GM18909 (cell line): ENCODE results near the gene ANG.
A peak's percentile ranks its signal among the peaks of the same experiment; 100 is the strongest.
"Not testable (repeated sequence)": the region's sequence is repeated elsewhere in the genome, so short reads cannot be mapped to it uniquely, and the experiment has no call there.

Experiments
- ATAC-seq: cut with Tn5 transposase; IDR thresholded peaks from one replicate; pipeline ENCODE4 v1.9.1; 2021; ENCODE audit warnings: mild to moderate bottlenecking; ENCODE audit not compliant: unreplicated experiment, poor library complexity

The ANG gene

DNA sequence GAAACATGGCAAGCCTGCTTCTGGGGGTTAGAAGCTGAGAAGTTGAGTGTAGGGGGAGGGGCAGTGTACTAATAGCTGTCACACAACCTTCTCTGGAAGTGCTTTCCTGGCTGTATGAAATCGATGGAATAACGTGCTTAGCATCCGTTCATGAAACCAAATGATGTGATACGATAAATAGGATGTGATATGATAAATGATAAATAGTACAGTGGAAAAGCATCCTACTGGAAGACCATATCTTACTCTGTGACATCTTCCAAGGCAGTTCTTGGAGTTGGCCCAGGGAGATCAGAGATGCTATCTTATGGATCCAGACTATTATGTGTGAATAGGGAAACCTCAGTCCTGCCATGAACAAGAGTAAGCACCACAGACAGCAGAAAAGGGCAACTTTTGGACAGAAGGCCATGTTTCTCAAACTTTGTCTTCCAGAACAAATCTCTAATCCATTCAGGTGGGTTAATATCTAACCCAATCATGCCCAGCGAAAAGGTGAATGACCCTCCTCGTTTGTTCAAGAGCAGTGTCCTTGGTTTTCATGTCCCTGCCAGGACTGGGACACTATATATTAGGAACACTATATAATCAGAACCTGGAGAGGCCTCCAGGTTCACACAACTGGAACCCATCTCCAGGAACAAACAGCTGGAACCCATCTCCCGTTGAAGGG, at the start of gene ANG:
Gene ANG, plus strand, starts transcription at position 598 of the 673 bp plus-strand sequence. CDS start 4,801 bp downstream, outside the sequence.
- no peak for ATAC-seq

DNA sequence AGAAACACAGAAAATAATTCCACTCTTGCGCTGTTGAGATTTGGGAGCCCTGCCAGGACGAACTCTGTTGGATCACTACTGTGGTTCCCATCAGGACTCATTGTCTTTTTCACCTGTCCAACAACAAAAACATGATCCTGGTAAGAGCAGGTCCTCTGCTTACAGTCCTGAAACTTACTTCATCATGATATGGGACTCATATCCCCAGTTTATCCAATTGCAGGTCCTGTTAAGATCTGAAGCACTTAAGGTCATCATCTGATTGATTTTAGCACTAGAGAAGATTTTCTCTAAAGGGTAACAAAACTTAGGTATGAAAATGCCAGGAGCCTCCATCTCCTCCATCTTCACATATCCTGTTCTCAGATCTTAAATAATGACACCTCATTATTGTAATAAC, 47.0 kb upstream of the ANG start, which contains the start of gene OR6S1:
Gene OR6S1, minus strand, starts transcription at position 101 of the 400 bp plus-strand sequence. Its CDS starts 0 bp downstream, at position 101.
- no peak for ATAC-seq

DNA sequence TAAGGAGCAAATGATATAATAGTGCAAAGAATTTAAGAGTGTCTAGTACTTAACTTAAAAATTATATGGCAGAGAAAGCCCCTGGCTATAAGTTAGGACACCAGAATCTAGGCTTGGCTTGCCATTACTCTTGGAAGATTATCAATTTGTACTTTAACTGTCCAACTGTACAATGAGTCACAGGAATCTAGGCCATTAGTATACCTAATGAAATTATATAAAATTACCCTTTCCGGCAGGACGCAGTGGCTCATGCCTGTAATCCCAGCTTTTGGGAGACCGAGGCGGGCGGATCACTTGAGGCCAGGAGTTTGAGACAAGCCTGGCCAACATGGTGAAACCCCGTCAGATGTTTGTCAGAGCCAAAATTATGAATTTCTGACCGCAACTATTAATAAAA, 46.4 kb upstream of the ANG start:
- no peak for ATAC-seq

DNA sequence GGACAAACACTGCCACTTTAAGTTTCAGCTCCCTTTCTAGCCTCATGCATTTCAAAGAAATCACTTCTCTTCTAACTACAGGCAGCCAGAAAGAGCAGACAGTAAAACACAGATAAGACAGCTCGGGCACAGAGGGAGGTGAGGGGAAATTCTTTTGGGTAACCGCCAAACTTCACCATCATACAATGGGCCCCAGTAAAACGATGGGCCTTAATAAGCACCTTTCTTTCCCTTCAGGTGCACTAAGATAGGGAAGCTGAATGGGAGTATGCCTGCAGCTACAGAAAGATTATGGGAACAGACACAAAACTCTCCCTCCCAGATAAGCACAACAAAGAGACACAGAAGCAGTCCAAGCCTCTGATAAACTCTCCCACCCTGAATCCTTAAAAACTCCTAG, 45.8 kb upstream of the ANG start:
- ATAC-seq, result not testable (repeated sequence)

DNA sequence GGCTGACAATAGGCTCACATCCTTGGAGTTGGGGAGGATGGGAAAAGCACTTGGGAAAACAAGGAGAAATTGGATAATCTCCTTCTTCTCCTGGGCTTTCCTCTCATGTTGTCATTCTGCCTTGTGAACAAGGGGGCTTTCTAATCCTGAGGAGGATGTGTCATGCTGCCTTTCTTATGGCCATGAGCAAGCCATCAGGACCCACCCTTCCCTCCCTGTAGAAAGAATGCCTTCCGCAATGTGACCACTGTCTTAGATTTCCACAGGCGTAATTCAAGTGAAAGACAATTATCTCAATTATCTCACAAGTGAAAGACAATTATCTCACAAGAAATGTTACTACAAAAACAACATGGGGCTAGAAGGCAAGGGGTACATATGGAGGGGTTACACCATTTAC, 44.0 kb upstream of the ANG start:
- no peak for ATAC-seq

DNA sequence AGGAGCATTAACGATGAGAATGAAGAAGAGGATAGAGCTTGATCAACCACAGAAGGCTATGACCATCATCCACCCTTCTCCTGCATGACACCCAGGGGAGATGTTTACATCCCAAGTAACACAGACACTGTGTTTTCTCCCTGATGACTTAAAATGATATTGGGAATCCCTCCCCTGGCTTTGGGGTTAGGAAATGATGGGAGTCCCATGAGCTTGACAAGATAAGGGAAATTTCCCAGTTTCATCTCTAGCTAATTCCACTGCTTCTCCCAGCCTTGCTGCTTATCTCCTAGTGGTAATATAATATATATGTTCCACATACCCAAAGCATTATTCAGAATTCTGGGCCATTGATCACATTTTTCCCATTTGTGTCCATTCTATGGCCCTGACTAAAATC, 43.1 kb upstream of the ANG start:
- ATAC-seq, result no peak

DNA sequence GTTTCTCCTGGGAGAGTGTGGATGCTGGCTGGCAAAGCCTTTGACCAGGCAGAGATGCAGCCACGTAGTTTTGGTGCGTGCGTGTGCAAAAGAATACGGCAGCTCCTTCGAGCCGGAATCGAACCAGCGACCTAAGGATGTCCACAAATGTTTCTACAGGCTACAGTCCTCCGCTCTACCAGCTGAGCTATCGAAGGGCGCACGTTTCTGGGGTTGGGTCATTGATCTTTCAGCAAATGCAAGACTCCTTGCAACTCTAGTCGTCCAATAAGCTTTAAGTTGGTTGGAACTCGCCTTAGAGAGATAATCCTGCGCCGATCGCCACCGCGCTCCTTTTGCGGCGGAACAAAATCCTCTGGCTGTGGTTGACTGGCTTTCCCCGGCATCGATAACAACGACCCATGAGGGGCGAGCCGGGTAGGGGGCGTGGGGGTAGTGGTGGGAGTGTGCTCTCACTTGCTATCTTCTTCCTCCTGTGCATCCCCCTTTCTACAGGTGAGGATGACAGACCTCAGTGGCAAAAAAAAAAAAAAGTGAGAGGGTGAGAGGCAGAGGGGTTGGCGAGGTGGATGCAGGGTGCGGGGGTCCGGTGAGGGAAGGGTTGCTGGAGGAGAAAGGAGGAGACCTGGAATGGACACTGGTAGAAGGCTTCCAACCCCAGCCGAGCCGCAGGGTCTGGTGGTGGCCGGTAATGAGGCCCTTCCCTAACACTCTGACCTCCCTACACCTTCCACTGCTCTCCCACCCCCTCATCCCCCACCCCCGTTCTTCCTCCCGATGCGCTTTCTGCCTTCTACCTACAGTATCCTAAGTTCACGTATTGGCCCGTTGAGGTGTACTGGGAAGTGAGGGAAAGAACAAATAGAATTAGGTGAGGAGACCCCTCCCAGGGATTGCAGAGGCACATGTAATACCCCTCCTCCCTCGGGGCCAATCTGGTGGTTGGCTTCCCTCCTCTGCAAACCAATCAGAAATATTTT, 35.3 kb upstream of the ANG start:
- peak; percentile 44 for ATAC-seq

DNA sequence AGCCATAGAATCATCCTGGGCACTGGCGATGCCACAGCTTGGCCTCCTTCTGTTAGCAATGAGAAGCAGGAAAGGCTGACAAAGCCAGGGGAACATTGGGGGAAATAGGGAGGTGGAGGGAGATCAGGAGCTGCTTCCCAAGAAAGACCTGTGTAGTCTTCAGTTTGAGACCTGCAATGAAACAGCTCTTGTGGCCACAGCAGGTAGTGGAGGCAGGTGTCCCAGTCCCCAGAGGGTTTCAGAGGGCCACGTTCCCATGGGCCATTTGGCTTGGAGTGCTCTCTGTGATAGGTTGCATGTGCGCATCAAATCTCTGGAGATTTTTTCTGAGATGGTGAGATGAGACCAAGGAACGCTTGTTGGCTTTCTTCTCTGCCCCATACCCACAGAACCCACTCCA, 32.7 kb upstream of the ANG start:
- ATAC-seq, result no peak

DNA sequence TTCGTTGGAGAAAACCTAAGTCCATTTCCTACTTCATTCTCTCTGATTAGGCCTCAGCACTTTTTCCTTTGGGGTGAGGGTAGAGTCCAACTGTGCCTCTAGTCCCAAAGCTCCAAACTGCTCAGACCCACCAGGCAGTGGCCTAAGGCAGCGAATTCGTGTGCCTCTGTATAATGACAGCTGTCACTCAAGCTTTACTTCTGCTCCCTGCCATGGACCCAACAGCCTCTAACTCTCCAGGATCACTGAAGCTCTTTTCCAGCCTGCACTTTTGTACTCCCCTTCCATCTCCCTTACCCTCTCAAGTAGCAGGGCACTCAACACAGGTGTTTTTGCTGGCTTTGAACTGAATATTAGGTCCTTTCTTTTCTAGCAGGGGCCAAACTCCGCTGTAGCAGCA, 32.3 kb upstream of the ANG start:
- ATAC-seq, result no peak

DNA sequence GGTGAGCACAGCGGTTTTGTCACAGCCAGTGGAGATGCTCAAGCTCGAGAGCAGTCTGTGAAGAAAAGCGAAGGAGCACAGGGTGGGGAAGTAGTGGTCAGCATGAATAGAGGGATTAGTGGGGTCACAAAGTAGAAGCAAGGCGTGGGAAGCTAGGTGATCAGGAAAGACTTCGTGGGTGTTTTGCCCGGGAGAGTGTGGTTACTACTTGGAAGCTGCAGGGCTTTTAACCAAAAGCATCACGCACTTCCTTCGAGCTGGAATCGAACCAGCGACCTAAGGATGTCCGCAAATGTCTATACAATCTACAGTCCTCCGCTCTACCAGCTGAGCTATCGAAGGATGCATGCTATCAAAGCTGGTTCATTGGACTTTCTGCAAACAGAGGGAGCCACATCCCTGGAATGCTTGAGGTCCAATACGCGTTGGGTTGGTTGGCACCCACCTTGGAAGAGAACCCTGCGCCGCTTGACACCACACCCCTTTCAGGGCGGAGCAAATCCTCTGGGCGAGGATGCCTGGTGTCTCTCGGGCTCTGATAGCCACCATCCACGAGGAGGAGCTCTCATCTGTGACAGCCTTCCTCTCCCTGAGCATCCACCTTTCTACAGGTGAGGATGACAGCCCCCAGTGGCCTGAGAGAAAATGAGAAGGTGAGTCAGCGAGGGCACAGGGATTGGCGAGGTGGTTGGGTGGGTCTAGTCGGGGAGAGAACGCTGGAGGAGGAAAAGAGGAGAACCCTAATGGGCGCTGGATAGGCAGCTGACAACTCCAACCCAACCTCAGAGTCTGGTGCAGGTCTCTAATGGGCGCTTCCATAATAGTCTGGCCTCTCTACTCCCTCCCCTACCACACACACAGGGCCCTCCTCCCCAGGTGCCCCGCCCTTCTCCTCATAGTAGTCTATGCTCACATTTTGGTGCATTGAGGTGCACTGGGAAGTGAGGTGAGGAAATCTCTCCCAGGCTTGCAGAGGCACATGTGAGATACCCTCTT, 31.1 kb upstream of the ANG start:
- ATAC-seq, result no peak

DNA sequence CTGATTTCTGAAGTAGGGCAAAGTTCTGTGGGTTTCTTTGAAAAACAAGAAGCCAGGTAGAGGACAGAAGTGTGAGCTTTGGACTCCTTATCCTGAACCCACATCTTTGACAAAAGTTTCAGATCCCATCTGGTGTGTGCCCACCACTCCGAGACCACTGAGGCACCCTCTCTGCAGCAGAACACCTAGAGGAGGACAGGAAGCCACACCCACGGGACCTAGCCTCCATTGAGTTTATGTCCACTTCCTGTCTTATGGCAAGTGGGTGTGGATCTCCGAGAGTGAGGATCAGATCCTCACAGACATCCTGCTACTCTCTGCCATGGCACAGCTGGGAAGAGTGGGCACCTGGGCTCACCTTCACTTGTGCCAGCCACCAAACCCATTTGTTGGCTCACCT, 30.3 kb upstream of the ANG start:
- no peak for ATAC-seq

DNA sequence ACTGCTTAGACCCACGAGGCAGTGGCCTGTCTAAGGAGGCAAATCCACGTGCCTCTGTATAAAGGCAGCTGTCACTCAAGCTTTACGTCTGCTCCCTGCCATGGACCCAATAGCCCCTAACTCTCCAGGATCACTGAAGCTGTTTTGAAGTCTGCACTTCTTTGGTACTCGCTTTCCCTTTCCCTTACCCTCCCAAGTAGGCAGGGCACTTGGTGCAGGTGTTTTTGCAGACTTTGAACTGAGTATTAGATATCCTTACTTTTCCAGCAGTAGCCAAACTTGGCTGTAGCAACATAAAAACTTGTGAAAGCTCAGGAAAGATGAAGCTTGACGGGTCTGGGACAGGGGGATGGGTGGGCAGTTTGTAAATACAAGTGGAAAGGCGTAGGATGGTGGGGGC, 29.2 kb upstream of the ANG start:
- no peak for ATAC-seq

DNA sequence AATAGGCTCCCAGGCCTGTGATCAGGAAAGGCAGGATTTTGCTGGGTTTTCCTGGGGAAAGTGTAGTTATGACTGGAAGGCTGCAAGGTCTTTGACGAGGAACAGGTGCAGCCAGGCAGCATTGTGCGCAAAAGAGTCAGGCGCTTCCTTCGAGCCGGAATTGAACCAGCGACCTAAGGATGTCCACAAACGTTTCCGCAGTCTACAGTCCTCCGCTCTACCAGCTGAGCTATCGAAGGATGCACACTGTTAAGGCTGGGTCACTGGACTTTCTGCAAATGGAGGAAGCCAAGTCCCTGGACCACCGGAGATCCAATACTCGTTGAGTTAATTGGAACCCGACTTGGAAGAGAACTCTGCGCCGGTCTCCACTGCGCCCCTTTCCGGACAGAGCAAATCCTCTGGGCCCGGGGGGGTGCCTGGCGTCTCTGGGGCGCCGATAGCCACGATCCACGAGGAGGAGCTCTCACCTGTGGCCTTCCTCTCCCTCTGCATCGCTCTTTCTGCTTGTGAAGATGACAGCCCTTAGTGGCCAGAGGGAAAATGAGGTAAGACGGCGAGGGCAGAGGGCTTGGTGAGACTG, 28.7 kb upstream of the ANG start:
- ATAC-seq, result no peak

DNA sequence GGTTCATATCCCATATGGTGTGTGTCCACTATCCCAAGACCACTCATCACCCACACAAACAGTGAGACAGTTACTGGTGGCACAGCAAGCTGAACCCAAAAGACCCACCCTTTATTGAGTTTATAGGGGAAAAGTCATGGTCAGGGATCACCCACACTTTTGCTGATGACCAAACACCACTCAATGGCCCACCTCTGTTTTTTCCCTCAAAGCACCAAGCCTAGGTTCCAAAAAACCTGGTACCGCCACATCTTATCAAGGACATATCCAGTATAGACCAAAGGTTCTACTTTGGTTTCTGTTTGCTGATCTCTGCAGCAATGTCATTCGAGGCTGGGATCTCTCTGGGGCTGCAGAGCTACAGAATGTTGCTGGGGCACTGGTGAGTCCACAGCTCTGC, 27.4 kb upstream of the ANG start:
- no peak for ATAC-seq

DNA sequence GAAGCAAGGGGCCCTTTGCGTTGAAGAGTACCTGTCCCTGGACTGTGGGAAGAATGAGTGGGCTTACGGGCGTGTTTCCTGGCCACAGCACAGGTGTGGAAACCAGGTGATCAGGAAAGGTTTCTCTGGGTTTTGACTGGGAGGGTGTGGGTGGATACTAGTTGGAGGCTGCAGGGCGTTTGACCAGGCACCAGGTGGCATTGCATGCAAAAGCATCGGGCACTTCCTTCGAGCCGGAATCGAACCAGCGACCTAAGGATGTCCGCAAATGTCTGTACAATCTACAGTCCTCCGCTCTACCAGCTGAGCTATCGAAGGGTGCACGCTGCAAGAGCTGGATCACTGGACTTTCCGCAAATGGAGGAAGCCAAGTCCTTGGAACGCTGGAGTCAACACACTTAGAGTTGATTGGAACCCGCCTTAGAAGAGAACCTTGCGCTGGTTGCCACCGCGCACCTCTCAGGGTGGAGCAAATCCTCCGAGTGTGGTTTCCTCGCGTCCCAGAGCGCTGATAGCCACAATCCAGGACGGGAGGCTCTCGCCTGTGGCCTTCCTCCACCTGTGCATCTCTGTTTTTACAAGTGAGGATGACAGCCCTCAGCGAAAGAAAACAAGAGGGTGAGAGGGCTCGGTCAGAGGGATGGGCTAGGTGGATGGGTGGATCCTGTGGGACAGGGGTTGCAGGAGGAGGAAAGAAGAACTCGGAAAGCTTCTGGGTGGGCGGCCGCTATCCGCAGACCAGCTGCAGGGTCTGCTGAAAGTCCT, 25.4 kb upstream of the ANG start:
- ATAC-seq, result peak; percentile 66

DNA sequence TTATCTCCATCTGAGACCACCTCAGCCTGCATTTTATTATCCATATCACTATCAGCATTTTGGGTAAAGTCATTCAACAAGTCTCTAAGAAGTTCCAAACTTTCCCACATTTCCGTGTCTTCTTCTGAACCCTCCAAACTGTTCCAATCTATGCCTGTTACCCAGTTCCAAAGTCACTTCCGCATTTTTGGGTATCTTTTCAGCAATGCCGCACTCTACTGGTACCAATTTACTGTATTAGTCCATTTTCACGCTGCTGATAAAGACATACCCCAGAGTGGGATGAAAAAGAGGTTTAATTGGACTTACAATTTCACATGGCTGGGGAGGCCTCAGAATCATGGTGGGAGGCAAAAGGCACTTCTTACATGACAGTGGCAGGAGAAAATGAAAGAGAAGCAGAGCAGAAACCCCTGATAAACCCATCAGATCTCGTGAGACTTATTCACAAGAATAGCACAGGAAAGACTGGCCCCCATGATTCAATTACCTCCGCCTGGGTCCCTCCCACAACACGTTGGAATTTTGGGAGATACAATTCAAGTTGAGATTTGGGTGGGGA, 22.1 kb upstream of the ANG start:
- ATAC-seq, result not testable (repeated sequence)

DNA sequence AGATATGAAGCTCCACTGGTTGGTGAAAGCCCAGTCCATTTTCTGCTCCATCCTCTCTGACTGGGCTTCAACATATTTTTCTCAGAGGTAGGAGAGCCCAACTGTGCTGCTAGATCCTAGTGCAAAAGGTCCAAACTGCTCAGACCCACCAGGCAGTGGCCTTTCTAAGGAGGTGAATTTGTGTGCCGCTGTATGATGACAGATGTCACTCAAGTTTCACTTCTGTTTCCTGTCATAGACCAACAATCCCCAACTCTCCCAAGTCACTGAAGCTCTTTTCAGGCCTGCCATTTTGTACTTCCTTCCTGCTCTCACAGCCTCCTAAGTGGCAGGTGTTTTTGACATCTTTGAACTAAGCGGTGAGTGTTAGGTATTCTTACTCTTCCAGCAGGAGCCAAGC, 20.6 kb upstream of the ANG start:
- ATAC-seq, result peak; percentile 84

DNA sequence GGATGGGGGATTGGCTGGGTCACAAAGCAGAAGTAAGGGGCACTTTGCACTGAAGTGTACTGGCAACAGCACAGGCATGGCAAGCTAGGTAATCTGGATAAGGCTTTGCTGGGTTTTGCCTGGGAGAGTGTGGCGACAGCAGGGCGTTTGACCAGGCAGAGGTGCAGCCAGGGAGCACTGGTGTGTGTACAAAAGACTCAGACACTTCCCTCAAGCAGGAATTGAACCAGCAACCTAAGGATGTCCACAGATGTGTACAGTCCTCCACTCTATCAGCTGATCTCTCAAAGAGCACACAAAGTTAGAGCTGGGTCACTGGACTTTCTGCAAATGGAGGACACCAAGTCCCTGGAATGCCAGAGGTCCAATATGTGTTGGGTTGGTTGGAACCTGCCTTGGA, 19.6 kb upstream of the ANG start:
- no peak for ATAC-seq
